Heart right ventricle (tissue), 16 donors: ENCODE results near the gene GOLGA8M. TPM values are rescaled to one million over a fixed set of nuclear protein-coding genes. Genes with fewer than 3 reads are reported as not detected.
"Not testable (repeated sequence)": the region's sequence is repeated elsewhere in the genome, so short reads cannot be mapped to it uniquely, and the experiment has no call there.

Experiments used
- ATAC-seq, 8 donors: fragments of 200-7000 bp; cut with Tn5 transposase; one replicate each; pipeline ENCODE4 v1.9.1; 2020; ENCODE audit warnings: mild to moderate bottlenecking in 8 of 8, moderate library complexity in 8 of 8, moderate number of reproducible peaks in 1 of 8
- DNase-seq, 2 donors: peaks; one replicate each; pipeline ENCODE4 v3.0.0-alpha.2; 2020
- H3K27ac ChIP-seq, 10 donors: fragments of 200-600 bp; sonication (generic) in 2 of 10; one replicate each; pipeline versions ENCODE4 v1.5.0 to v1.8.0; 2020 to 2022; ENCODE audit warnings: mild to moderate bottlenecking in 3 of 10
- H3K27me3 ChIP-seq, 7 donors: fragments of 200-600 bp; one replicate each; pipeline ENCODE4 v1.8.0; 2021 to 2022; ENCODE audit warnings: mild to moderate bottlenecking in 2 of 7
- H3K36me3 ChIP-seq, 9 donors: fragments of 200-600 bp; sonication (generic) in 1 of 9; one replicate each; pipeline versions ENCODE4 v1.5.0 to v1.8.0; 2020 to 2022; ENCODE audit warnings: mild to moderate bottlenecking in 2 of 9
- H3K4me1 ChIP-seq, 9 donors: fragments of 200-600 bp; sonication (generic) in 1 of 9; one replicate each; pipeline versions ENCODE4 v1.5.0 to v1.8.0; 2020 to 2022; ENCODE audit warnings: mild to moderate bottlenecking in 4 of 9
- H3K4me3 ChIP-seq, 10 donors: fragments of 200-600 bp; sonication (generic) in 2 of 10; one replicate each; pipeline versions ENCODE4 v1.5.0 to v1.8.0; 2020 to 2022; ENCODE audit warnings: mild to moderate bottlenecking in 7 of 10, moderate library complexity in 2 of 10
- H3K9me3 ChIP-seq, 11 donors: fragments of 200-600 bp in 10 of 11; sonication (generic) in 2 of 11; one replicate each; pipeline versions ENCODE4 v1.5.0 to v1.8.0; 2013 to 2022; ENCODE audit warnings: mild to moderate bottlenecking in 2 of 11, control low read depth in 1 of 11, moderate library complexity in 1 of 11
- WGBS, 2 donors: extraction: QIAGEN DNeasy Blood & Tissue Kit; methylation state at CpG; one replicate each; pipeline ENCODE4 v1.1.7; 2013; ENCODE audit warnings: inconsistent platforms in 1 of 2; 5-methylcytosine and 5-hydroxymethylcytosine counted together
- intact Hi-C, 10 donors: fragments of 100-400 bp; cut with DNase I; formaldehyde crosslinking; loops; one replicate each; pipeline versions ENCODE4 v1.11.1 to v1.14.2; 2022
- long read RNA-seq, 3 donors: library from polyadenylated mRNA; unstranded; transcript quantifications; one replicate each; pipeline ENCODE4 v2.0.0, GENCODE V29; 2020 to 2021
- polyA plus RNA-seq, 2 donors: library from polyadenylated mRNA; stranded (reverse); fragments of 200-250 nt; gene quantifications; one replicate each; pipeline ENCODE4 v1.2.3, GENCODE V29; 2013
- total RNA-seq, 10 donors: library from RNA; stranded (reverse); fragmentation: NEBNext Ultra II Directional in 3 of 10; extraction: Animal tissue kit (Norgen Biotek cat#: 25700) in 3 of 10; gene quantifications; one replicate each; pipeline versions ENCODE4 v1.2.1 to v1.2.4, GENCODE V29; 2021 to 2023
- donor health status: Arrhythmogenic right ventricular cardiomyopathy.
- donor health status: ischemic (EF 13 %, LVEDD 7.1; RV severe dilation, severe dysfunction).
- donor health status: healthy with polysubstance abuse.
- donor health status: DM: no; HTN: yes; CAD: no.
- donor health status: DM: no; HTN: no; CAD: no.
- donor health status: ischemic (EF 25% LVEDD 6.9; RV normal size, moderate dysfunction).
- donor health status: ischemic (EF 25% LVEDD 5.7; RV mildly dilated, moderate dysfunction).
- donor health status: healthy.
- donor health status: DM: yes; HTN: yes; CAD: no.
- donor health status: Ischemic cardiomyopathy.
- donor health status: ischemic (EF 35%, LVEDD 5.7; RV mildly dilated, moderate dysfunction).
- donor health status: nonischemic (EF 11% LVEDD 7.7; RV severe dilation, severe dysfunction).
- donor health status: DM: yes; HTN: yes; CAD: no.
- donor health status: PGD.
- donor health status: ischemic (EF 29% LVEDD 5.4; RV normal size, mild dysfunction).
- donor health status: nonischemic (EF 23%, LVEDD 6.1; RV moderate dilation, normal function).

The GOLGA8M gene
- total RNA-seq (1 to 10 TPM; 1.1 to 2.5 (median 1.6) TPM), polyA plus RNA-seq (1 to 10 TPM in 1 of 2 donors, under 1 TPM in 1; 0.16 to 1.4 TPM)
- long read RNA-seq, donor 1, result 0 reads
- long read RNA-seq, donor 2, result 0 reads
- long read RNA-seq, donor 3, result 0 reads

DNA sequence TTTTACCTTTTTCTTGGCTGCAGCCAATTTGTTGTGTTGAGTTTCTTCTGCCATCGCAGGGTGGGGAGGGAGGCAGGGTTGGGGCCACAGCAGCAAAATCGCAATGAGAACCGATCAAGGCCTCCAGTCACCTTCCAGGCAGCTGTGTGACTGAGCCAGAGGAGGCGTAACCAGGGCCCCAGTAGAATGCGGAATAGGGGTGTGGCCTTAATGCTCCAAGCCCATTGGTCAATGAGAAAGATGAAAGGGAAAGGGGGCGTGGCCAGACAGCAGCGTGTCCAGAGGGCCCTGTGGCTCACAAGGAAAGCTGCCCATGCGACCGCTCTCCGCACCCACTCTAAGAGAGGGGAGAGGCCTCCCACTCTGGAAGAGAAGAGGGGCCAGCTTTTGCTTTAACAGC is at the start of gene GOLGA8M:
Gene GOLGA8M, minus strand, starts transcription at position 152 of the 400 bp plus-strand sequence. Its CDS starts 98 bp downstream, at position 54.
- H3K36me3 ChIP-seq, H3K9me3 ChIP-seq, DNase-seq, ATAC-seq, H3K27ac ChIP-seq, H3K4me1 ChIP-seq, H3K4me3 ChIP-seq, intact Hi-C loops, H3K27me3 ChIP-seq: not testable (repeated sequence)
- WGBS, 2 donors, result 90% methylated on average over 3 of the region's 10 CpGs; no CpG with 5 or more reads in 1 of the 2 donors

- H3K27me3 ChIP-seq, ATAC-seq, H3K4me3 ChIP-seq, intact Hi-C loops, H3K4me1 ChIP-seq, DNase-seq, H3K27ac ChIP-seq, H3K9me3 ChIP-seq: not testable (repeated sequence)
- H3K36me3 ChIP-seq, result peaks cover 0 to 24% (median 0%) of the 10 kb centered on the region in 9 donors
- WGBS, 2 donors, result 75 to 83% methylated on average over 6 of the region's 6 CpGs
Observed at GRCh38 chr15:28742890-28743289, 30.7 kb upstream of the GOLGA8M start.

- DNase-seq, intact Hi-C loops, H3K27me3 ChIP-seq, ATAC-seq, H3K36me3 ChIP-seq, H3K9me3 ChIP-seq: not testable (repeated sequence)
- Histone ChIP-seq H3K4me3 (peak overlapping the region in 9 of 10 donors; percentile 17 to 60 (median 51)), H3K4me1 (peaks cover 0 to 10% (median 3%) of the 10 kb centered on the region in 9 donors), H3K27ac (peak overlapping the region in 8 of 10 donors; percentile 34 to 89 (median 74))
- 8 to 11% methylated on average over 8 of the region's 9 CpGs for WGBS, 2 donors
Observed at GRCh38 chr15:28738590-28739292, 26.5 kb upstream of the GOLGA8M start.

DNA sequence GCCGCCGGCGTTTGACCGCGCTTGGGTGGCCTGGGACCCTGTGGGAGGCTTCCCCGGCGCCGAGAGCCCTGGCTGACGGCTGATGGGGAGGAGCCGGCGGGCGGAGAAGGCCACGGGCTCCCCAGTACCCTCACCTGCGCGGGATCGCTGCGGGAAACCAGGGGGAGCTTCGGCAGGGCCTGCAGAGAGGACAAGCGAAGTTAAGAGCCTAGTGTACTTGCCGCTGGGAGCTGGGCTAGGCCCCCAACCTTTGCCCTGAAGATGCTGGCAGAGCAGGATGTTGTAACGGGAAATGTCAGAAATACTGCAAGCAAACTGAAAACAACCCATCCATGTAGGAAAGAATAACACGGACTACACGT is 26.0 kb upstream of the GOLGA8M start:
- 0% methylated on average over 3 of the region's 23 CpGs for WGBS, 2 donors
- peak overlapping the region in 9 of 10 donors; percentile 37 to 60 (median 54) for H3K4me3 ChIP-seq
- peak; percentile 23 to 52 (median 40) for ATAC-seq
- H3K4me1 ChIP-seq, result peaks cover 0 to 10% (median 3%) of the 10 kb centered on the region in 9 donors
- peak overlapping the region; percentile 78 to 91 (median 86) for H3K27ac ChIP-seq
- H3K36me3 ChIP-seq, H3K27me3 ChIP-seq, DNase-seq, intact Hi-C loops, H3K9me3 ChIP-seq: not testable (repeated sequence)

DNA sequence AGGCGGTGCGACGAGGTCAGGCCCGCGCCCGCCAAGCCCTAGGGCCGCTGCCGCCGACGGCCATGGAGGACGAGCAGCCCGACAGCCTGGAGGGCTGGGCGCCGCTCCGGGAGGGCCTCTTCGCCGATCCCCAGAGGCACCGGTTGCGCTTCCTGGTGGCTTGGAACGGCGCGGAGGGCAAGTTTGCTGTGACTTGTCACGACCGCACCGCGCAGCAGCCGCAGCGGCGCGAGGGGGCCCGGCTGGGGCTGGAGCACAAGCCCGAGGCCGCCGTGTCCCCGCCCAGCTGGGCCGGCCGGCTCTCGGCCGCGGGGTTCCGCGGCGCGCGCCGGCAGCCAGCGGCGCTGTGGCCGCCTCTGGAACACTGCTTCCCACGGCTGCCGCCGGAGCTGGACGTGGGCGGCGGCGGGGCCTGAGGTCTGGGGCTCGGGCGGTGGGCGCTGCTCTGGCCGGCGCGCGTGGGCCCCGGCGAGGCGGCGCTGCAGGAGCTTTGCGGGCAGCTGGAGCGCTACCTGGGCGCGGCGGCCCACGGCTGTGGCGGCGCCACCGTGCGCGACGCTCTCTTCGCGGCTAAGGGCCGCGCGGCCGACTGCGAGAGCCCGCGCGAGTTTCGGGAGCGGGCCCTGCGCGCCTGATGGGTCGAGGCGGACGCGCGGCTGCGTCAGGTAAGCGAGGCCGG is 25.4 kb upstream of the GOLGA8M start:
- ATAC-seq (peak; percentile 89 to 98 (median 94)), DNase-seq (peak; percentile 23 to 55)
- Histone ChIP-seq H3K27ac (peak overlapping the region; percentile 78 to 91 (median 86)), H3K4me3 (peak overlapping the region; percentile 14 to 60 (median 52)), H3K4me1 (peaks cover 0 to 10% (median 3%) of the 10 kb centered on the region in 9 donors)
- H3K36me3 ChIP-seq, H3K27me3 ChIP-seq, H3K9me3 ChIP-seq, intact Hi-C loops: not testable (repeated sequence)
- WGBS, 2 donors, result 0% methylated on average over 64 to 81 of the region's 101 CpGs

DNA sequence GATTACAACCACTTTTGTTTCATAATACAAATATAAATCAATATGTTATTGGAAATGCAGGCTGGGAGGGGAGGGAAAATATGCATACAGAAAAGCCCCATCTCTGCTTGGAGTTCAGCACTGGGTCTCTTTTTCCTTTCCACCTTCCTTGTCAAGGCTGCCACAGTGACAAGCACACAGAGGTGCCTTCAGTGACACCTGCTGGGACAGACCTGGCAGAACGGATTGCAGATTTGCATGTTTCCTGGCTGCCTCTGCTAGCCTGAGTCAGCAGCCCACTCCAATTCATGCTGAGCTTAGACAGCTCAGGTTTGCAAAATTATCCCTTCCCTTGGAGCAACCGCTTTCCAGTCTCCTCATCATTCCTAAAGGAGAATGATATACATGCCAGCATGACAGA is 15.8 kb upstream of the GOLGA8M start:
- ATAC-seq, H3K4me1 ChIP-seq, H3K4me3 ChIP-seq, H3K36me3 ChIP-seq, H3K27ac ChIP-seq, H3K27me3 ChIP-seq, DNase-seq, intact Hi-C loops, H3K9me3 ChIP-seq: not testable (repeated sequence)
- WGBS, 2 donors, result 50 to 63% methylated on average over 2 of the region's 2 CpGs

- intact Hi-C loops, result not testable (repeated sequence)
Observed at GRCh38 chr15:28727026-28727425, 14.8 kb upstream of the GOLGA8M start.

More at GRCh38 chr15:28727026-28727425, 14.8 kb upstream of the GOLGA8M start:
- not testable (repeated sequence) for H3K4me1 ChIP-seq, ATAC-seq, H3K4me3 ChIP-seq, H3K27ac ChIP-seq, H3K27me3 ChIP-seq, H3K9me3 ChIP-seq, DNase-seq, H3K36me3 ChIP-seq
- 95% methylated on average over 14 of the region's 14 CpGs for WGBS, 2 donors
